ENCODE data around the gene TNFRSF19.

TNFRSF19 gene

DNA sequence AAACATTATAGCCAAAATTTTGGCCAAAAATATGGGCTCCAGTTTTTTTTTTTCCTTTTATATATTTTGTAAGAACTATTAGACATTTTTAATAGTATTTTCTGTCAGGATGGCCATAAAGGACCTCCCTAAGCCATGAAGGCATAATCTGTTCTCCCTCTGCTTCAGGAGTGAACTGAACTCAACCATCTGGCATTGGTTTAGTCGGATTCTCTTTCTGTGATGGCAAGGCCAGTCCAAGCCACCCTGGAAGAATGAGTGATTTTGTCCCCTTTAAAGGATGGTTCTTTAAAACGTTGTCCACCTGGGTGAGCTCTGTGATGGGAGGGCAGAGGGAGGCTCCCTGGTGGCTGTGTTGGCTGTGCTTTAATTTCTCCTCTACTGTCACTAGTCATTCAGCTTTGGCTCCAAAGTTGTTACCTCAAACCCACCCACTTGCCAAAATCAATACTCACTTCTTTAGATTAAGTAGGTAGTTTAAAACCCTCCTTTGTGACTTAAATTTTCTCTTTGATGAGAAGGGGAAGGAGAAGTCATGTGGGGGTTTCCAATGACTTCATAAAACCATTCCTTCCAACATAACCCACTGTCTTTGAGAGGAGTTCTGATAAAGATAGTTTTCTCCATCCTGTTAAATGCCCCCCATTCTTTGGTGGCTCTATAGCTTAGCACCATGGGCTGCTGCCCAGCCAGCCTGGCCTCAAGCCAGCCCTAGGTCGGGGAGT is 4.4 kb downstream of the TNFRSF19 start:
- H3K4me3 ChIP-seq (ENCODE audit: low read depth, low read length): no peak overlapping the region; the same call in 1 of the 2 replicates
- ChIA-PET POLR2A (interaction anchor here (0.6 kb wide), 1 partner anchor 177 kb away, joined by 3 read pairs; no protein-coding TSS in a partner anchor), CTCF (interaction anchor here (1.0 to 2.2 kb wide), 6 partner anchors 8 to 324 kb away, joined by 3 to 12 read pairs (median 3); no protein-coding TSS in a partner anchor)
- TF ChIP-seq, protein P1, sequence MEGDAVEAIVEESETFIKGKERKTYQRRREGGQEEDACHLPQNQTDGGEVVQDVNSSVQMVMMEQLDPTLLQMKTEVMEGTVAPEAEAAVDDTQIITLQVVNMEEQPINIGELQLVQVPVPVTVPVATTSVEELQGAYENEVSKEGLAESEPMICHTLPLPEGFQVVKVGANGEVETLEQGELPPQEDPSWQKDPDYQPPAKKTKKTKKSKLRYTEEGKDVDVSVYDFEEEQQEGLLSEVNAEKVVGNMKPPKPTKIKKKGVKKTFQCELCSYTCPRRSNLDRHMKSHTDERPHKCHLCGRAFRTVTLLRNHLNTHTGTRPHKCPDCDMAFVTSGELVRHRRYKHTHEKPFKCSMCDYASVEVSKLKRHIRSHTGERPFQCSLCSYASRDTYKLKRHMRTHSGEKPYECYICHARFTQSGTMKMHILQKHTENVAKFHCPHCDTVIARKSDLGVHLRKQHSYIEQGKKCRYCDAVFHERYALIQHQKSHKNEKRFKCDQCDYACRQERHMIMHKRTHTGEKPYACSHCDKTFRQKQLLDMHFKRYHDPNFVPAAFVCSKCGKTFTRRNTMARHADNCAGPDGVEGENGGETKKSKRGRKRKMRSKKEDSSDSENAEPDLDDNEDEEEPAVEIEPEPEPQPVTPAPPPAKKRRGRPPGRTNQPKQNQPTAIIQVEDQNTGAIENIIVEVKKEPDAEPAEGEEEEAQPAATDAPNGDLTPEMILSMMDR (IDR thresholded peaks at IDR 0.05; ENCODE audit: insufficient read depth, low read length, missing control alignments): no peak
- no peak for DNase-seq (ENCODE audit: low read depth, low spot score)

DNA sequence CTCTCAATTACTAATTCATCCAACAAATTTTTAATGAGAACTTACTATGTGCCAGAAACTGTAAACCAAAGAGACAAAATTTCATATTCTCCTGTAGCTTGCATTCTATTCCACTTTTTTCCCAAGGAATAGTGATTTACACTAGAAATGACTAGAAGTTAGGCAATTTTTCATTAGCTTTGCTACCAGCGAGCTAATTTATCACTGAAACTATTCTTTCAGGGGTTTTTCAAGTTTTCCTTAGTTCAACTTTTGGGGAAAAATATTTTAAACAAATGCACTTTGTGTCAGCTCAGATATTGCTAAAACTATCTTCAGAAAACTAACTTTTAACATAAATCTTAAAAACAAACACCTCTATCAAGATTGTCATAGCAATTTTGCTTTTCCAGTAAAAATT is 5.4 kb downstream of the TNFRSF19 start:
- no peak overlapping the region for H3K4me3 ChIP-seq (ENCODE audit: low read depth, low read length)
- DNase-seq (ENCODE audit: low read depth, low spot score): no peak
- ChIA-PET POLR2A (no interaction called here), CTCF (interaction anchor here (0.9 to 2.2 kb wide), 6 partner anchors 9 to 323 kb away, joined by 3 to 12 read pairs (median 3); no protein-coding TSS in a partner anchor)
- TF ChIP-seq, protein P1 (IDR thresholded peaks at IDR 0.05; ENCODE audit: insufficient read depth, low read length, missing control alignments): no peak

DNA sequence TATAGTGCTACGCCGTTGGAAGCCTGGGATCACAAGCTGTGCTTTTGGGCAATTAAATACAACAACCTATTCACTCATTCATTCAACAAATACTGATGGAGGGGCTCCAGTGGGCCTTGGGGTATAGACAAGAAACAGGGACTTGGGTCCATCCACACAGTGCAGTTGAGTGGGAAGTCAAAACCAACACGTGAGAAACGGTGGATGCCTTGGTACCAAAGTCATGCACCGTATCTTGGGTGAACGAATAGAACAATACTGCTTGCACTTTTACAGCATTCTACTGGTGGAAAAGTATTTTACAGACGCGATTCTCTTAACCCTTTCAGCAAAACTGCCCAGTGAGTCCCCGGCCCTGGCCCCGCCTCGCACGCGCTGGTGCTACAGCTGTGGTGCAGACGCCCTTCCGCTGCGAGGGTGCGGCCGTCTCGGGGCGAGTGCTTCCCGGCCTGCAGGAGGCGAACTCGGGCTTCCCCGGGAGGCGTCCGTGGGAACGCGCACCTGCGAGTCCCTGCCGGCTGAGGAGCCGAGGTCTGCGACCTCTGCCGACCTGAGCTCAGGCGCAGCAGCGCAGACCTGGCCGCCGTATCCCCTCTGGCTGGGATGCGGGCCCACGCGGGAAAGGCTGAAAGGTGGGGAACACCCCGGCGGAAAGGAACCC is 8.3 kb downstream of the TNFRSF19 start:
- peak overlapping the region; percentile 88 for H3K4me3 ChIP-seq (ENCODE audit: low read depth, low read length)
- TF ChIP-seq, protein P1 (IDR thresholded peaks at IDR 0.05; ENCODE audit: insufficient read depth, low read length, missing control alignments): peak; percentile 84
- ChIA-PET POLR2A (interaction anchor here (1.0 kb wide), 1 partner anchor 9 kb away, joined by 4 read pairs; the partner anchor contains the start of gene TNFRSF19), CTCF (interaction anchor here (0.8 to 3.1 kb wide), 10 partner anchors 9 to 294 kb away, joined by 3 to 15 read pairs (median 3); partner anchors contain the start of gene TNFRSF19)
- no peak for DNase-seq (ENCODE audit: low read depth, low spot score)

DNA sequence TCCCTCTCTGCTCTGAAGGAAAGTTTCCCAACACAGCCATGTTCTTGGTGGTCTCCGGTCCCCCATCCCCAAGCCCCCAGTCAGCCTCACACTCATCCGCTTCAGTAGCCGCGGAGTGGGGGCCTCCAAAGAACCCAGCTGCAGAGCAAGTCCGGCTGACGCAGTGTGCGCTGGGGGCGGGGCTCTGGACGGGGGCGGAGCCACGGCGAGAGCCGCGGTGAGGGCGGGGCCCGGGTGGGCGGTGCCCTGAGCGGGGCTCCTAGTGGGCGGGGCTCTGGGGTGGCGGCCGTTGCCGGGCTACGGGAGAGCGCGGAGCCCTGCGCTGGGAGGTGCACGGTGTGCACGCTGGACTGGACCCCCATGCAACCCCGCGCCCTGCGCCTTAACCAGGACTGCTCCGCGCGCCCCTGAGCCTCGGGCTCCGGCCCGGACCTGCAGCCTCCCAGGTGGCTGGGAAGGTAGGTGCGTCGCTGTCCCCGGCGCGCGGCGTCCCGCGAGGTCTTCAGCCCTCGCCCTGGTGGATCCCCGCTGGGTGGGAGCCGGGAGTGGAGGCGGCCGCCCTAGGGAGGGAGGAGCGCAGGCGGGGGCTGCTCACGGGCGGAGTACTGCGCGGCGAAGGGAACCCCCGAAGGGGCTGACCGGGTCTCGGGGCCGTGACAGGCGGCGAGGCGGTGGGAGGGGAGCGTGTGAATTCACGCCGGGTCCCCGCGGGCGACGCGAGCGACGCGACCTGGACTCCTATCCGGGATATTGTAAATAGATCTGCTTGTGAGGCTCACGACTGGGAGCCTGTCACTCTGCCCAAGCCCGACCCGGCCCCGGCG is 9.1 kb downstream of the TNFRSF19 start:
- peak overlapping the region; percentile 88 for H3K4me3 ChIP-seq (ENCODE audit: low read depth, low read length)
- no peak for DNase-seq (ENCODE audit: low read depth, low spot score)
- ChIA-PET CTCF (interaction anchor here (0.8 to 3.1 kb wide), 9 partner anchors 8 to 293 kb away, joined by 3 to 15 read pairs (median 3); partner anchors contain the start of gene TNFRSF19), POLR2A (interaction anchor here (1.0 kb wide), 1 partner anchor 9 kb away, joined by 4 read pairs; the partner anchor contains the start of gene TNFRSF19)
- TF ChIP-seq, protein P1 (IDR thresholded peaks at IDR 0.05; ENCODE audit: insufficient read depth, low read length, missing control alignments): no peak

DNA sequence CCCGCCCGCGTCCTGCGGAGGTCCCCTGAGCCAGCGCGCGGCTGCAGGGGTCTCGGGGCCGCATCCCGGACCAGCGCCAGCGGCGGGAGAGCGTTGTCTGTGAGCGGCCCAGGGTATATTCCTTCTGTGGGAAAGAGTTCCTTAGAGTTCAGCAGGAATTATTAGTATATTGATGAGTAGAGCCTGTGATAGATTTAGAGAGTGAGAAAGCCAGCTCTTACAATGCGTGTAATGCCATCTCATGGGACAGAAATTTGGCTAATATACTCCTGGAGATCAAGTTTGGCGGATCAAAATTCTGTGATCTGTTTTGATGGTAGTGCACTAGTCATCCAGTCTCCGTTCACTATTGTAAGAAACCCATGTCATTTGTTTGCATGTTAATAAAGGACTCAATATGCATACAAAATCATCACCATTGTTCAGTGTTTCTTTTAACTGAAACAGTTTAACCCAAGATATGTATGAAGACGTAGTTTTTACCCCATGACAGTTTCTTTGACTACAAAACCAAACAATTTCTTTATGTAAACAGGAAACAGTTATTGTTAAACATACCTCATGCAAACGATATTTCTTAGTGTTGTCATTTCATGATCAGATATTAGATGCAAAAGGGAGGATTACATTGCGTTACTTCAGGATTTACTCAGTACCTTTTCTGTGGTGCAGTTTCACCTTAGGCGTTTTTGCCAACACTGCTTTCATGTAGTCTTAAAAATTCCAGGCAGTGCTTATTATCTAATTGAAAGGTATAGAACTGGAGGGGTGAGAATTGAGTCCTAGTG is 9.9 kb downstream of the TNFRSF19 start:
- DNase-seq (ENCODE audit: low read depth, low spot score): no peak
- TF ChIP-seq, protein P1 (IDR thresholded peaks at IDR 0.05; ENCODE audit: insufficient read depth, low read length, missing control alignments): no peak
- peak overlapping the region; percentile 88 for H3K4me3 ChIP-seq (ENCODE audit: low read depth, low read length)
- ChIA-PET CTCF (interaction anchor here (1.5 to 2.4 kb wide), 2 partner anchors 112 to 129 kb away, joined by 3 to 10 read pairs; no protein-coding TSS in a partner anchor), POLR2A (no interaction called here)

Data from AG04449 (cell line).